ENCODE measurements around the gene EGFLAM. TPM values are rescaled to one million over a fixed set of nuclear protein-coding genes. Genes with fewer than 3 reads are reported as not detected.

Gene EGFLAM
- total RNA-seq, 1 experiment from 2014 or later = 0.33 TPM

- H3K14ac ChIP-seq (ENCODE audit: insufficient read depth, low read length) = no peak overlapping the region
- H3K23me2 ChIP-seq (ENCODE audit: insufficient read length, low read depth, low read length, poor library complexity, severe bottlenecking) = no peaks in the 10 kb centered on the region
- H3K79me2 ChIP-seq (ENCODE audit: insufficient read depth, low read length) = no peaks in the 10 kb centered on the region
- peak; percentile 95 for TF ChIP-seq CTCF (conservative IDR thresholded peaks at IDR 0.05)
- peak; percentile 90 for DNase-seq
- H2AFZ ChIP-seq (ENCODE audit: low read length) = no peak overlapping the region
- H4K8ac ChIP-seq (replicated peaks; ENCODE audit: insufficient read length, low read depth, low read length) = no peak overlapping the region
- no peaks in the 10 kb centered on the region for H4K20me1 ChIP-seq (ENCODE audit: control insufficient read depth, insufficient read depth, insufficient read length)
- H2BK15ac ChIP-seq (ENCODE audit: low read depth, low read length) = no peak overlapping the region
- H3K36me3 Mint-ChIP-seq (ENCODE audit: insufficient read depth in 1 of 3, low read depth in 3 of 3) = no peaks in the 10 kb centered on the region
- H3K4me1 Mint-ChIP-seq = peaks cover 5% of the 10 kb centered on the region in 2 experiments; a peak in 2 of 4 replicates
- no peak overlapping the region for H2BK20ac ChIP-seq (ENCODE audit: low read depth, low read length, poor library complexity, severe bottlenecking)
- H3K27ac ChIP-seq (ENCODE audit: insufficient read length, low read depth, low read length) = no peak overlapping the region
- H3K79me1 ChIP-seq (ENCODE audit: insufficient read depth, low read depth, low read length, poor library complexity, severe bottlenecking) = no peaks in the 10 kb centered on the region
- no peak overlapping the region for H2BK120ac ChIP-seq (ENCODE audit: low read depth, low read length, poor library complexity, severe bottlenecking)
- no peak overlapping the region for H3K23ac ChIP-seq (ENCODE audit: insufficient read length, low read depth, low read length)
- H3K4me2 ChIP-seq (ENCODE audit: insufficient read depth, insufficient read length, low read length) = no peak overlapping the region
- peaks cover 7% of the 10 kb centered on the region for H3K27me3 Mint-ChIP-seq (ENCODE audit: low read depth)
- H3K4me1 ChIP-seq (ENCODE audit: insufficient read depth, low read length) = no peaks in the 10 kb centered on the region
- no peak overlapping the region for H2AK5ac ChIP-seq (ENCODE audit: insufficient read length, low read length)
- no peak overlapping the region for H3K18ac ChIP-seq (ENCODE audit: insufficient read length, low read depth, low read length)
- H3K56ac ChIP-seq (ENCODE audit: insufficient read length, low read depth, low read length) = no peak overlapping the region
- no peak overlapping the region for H2BK5ac ChIP-seq (ENCODE audit: insufficient read length, low read length)
- H4K91ac ChIP-seq (ENCODE audit: insufficient read length, low read depth, low read length) = no peak overlapping the region
- H3K4me3 Mint-ChIP-seq = no peak overlapping the region
- H3K27ac Mint-ChIP-seq = no peak overlapping the region
- H3K9me3 Mint-ChIP-seq = no peaks in the 10 kb centered on the region; a peak in 1 of 5 replicates
- H2BK12ac ChIP-seq (ENCODE audit: insufficient read length, low read depth, low read length) = no peak overlapping the region
- no peak overlapping the region for H3T11ph ChIP-seq (ENCODE audit: low read length)
- H3K9ac ChIP-seq (ENCODE audit: extremely low read depth, insufficient read length, low read length) = no peak overlapping the region
- H4K5ac ChIP-seq (ENCODE audit: insufficient read length, low read depth, low read length) = no peak overlapping the region
- whole genome bisulfite sequencing (ENCODE audit: extremely low coverage, insufficient read length, low lambda C conversion rate) = no CpG with 5 or more reads among the region's 9 CpGs
- H3K9me3 ChIP-seq (ENCODE audit: control insufficient read depth, low read depth, low read length) = no peaks in the 10 kb centered on the region
- no peaks in the 10 kb centered on the region for H3K27me3 ChIP-seq (ENCODE audit: insufficient read depth, low read length)
- no peak overlapping the region for H3K4ac ChIP-seq (ENCODE audit: low read depth, low read length)
Measured at GRCh38 chr5:38441453-38442246, 183.3 kb downstream of the EGFLAM start.
